GM18858 (cell line): ENCODE data around the gene GSTO1.
"Not testable (repeated sequence)": the region's sequence is repeated elsewhere in the genome, so short reads cannot be mapped to it uniquely, and the experiment has no call there.

ENCODE experiments used
- ATAC-seq: cut with Tn5 transposase; IDR thresholded peaks from one replicate; pipeline ENCODE4 v1.9.1; 2021; ENCODE audit not compliant: unreplicated experiment

The GSTO1 gene

DNA sequence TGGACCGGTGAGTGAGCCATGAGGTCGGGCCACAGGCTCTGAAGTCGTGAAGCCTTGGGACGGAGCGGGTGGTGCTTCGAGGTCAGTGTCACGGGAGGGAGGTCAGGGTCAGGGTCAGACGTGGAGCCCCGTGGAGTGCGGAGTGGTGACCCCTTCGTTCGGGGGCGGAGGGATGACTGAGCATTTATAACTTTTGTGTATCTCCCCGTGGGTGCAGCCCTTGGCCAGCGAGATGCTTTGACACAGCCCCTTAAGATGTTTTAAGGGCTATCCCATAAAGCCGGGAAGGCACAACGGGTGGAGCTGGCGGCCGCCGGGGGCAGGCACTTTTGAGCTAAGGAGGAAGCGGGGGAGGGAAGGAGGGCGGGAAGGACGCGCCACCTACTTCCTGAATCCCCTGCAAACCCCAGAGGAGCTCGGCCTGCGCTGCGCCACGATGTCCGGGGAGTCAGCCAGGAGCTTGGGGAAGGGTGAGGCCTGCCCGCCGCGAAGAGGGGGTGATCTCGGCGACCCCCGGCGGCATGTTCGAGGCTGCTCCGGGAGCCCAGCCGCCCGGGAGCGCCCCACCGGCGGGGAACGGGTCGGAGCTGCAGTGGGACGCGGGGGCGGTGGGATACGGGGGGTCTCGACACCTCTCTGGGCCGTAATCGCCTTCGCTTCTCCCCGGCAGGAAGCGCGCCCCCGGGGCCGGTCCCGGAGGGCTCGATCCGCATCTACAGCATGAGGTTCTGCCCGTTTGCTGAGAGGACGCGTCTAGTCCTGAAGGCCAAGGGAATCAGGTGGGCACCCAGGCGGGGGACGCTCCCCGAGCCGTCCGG lies at the start of gene GSTO1:
GSTO1 (plus strand) TSS at position 400 of the 818 bp plus-strand sequence; CDS start at position 437, 37 bp downstream.
- ATAC-seq, result no peak

DNA sequence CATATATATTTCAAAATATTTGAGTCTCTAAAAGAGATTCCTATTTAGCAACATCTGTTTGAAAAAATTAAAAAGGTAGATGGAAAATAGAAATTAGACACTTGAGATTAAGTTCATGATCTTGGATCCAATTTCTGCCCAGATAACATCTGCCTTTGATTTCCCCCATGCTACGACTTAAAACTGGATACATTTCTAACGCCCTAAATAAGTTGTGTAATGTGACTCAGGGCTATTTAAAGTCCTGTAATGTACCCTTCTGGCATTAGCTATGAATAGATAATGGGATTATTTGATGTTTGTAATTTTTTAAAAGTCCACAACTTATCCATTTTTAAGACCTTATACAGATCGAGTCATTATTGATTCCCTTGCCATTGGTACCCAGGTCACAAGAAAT lies 46.0 kb upstream of the GSTO1 start:
- ATAC-seq, result no peak

DNA sequence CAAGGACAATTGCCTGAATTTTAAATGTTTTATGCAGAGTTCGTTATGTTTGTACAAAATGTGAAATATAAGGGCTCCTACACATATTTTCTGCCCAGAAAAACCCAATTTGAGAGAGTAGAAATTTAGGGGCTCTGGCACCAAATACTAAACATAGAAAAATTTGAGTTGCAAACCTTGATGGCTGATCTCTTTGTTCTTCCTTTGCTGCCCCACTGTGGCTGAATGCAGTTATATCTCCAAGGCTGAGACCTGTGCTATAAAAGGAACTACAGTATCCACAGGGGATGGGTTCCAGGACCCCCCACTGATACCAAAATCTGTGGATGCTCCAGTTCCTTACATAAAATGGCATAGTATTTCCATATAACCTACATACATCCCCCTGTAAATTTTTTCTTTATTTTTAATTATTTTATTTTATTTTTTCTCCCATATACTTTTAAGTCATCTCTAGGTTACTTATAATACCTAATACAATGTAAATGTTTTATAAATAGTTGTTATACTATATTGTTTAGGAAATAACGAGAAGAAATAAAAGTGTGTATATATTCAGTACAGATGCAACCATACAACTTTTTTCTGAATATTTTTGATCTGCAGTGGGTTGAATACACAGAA lies 45.0 kb upstream of the GSTO1 start:
- ATAC-seq, result no peak

DNA sequence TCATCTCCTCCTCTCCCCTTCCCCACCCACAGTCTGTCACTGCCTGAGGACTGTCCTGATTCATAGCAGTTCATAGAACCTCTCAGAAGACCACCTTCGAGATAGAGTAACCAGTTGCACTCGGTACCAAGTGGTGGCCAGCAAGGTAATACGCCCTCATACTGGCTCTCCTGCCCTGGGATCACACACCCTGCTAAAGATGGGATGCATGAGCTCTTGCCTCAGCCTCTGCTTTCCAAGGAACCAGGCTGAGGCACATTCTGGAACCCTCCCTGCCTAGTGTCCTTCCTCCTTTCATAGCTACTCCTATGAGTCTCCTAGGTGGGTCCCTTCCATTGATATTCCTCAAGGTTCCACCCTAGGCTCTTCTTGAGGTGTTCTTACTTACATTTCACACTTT lies 38.1 kb upstream of the GSTO1 start:
- no peak for ATAC-seq

DNA sequence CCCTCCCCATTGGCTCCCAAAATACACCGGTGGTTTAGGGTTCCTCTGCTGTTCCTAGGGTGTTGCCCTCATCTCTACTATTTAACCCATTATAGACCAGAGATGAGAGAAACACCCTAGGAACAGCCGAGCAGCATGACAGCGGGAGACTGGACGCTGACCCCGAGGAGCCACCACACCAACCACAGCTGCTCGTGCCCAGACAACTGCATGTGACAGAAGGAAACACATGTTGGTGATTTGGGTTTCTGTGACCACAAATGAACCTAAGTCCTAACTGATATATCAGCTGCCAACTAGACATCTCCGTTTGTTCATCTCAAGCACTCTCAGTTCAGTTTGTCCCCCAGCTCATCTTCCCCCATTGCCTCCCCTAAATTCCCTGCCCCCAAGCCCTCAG lies 35.9 kb upstream of the GSTO1 start:
- no peak for ATAC-seq

DNA sequence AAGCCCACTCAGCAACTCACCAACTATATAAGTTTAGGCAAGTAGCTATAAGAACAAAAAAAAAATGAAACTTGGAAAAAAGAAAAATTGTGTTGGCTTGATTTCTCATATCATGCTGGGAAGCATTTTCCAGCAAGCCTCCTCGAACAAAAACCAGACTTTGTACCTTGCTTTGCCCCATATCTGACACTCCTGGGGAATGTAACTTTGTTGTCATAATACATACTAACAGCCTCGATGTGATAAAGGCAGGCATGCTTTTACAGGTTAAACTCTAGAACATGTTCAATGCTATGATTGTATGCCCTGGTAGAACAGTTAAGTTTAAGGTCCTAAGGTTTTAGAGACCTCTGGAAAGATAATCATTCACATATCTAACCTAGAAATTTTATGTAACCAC lies 34.2 kb upstream of the GSTO1 start:
- no peak for ATAC-seq

DNA sequence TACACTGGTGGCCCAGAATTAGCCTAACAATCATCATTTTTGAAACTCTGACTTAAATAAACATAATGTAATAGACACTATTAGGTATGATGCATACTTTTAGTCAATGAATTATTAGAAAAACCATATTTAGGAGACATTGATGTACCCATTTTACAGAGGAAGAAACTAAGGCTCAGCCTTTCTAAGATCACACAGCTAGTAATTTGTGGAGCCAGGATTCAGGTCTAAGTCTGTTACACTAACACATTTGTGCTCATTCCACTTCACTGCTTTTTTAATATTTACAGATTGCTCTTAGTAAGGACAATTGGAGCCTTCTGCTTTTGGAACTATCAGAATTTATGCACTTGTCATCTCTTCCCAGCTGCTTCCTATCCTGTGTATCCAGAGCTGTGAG lies 31.4 kb upstream of the GSTO1 start:
- ATAC-seq, result no peak

DNA sequence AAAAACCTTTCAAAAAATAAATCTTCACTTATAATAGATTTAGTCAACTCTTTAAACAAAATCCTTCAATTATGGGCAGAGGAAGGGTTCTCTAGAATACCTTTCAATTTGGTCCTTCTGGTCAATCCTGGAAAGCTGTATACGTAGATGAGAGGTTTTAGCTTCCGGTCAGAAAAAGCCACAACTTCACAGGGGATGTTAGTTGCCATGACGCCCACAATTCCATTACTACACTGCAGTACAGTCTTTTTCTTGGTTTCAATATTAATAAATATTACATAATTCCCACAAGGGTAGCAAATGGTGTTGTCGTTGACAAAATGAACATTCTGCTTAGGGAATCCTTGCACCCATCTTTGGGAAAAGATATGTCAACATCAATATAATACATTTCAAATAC lies 24.2 kb upstream of the GSTO1 start:
- no peak for ATAC-seq

DNA sequence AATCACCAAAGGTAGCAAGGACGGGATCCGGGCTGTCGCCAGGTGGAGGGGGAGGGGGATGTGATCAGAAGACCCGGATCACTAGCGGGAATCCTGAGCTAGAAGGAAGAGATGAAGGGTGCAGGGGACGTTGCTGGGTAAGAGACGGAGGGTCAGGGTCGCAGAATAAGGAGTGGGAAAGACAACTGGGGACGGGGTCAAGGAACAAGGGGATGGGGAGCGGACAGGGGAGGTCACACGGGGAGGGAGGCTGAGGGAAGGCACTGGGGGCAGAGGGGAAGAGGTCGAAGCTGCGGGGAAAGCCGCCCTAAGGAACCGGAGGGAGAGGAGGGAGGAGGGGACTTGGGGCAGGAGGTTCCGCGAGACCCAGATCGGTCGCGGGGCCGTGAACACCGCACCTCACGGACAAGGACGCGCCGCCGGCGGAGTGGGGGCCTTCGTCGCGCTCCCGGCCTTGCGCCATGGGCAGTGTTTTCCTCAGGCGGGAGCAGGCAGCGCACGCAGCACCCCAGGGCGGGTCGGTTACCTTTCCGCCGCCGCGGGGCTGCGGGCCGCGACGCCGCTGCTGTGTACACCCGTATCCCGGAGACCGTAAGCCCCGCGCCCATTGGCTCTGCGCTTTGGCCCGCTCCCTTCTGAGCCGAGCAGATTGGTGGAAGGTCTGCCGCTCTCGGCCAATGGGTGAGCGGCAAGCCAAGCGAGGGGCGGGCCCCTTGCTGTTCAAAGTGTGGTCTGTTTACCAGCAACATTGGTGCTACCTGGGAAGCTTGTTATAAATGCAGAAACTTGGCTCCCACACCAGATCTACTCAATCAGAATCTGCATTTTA lies 22.7 kb upstream of the GSTO1 start, which contains the start of gene CFAP43:
CFAP43 (minus strand) TSS at position 581 of the 829 bp plus-strand sequence; CDS start at position 463, 118 bp downstream.
- peak; percentile 100 for ATAC-seq

DNA sequence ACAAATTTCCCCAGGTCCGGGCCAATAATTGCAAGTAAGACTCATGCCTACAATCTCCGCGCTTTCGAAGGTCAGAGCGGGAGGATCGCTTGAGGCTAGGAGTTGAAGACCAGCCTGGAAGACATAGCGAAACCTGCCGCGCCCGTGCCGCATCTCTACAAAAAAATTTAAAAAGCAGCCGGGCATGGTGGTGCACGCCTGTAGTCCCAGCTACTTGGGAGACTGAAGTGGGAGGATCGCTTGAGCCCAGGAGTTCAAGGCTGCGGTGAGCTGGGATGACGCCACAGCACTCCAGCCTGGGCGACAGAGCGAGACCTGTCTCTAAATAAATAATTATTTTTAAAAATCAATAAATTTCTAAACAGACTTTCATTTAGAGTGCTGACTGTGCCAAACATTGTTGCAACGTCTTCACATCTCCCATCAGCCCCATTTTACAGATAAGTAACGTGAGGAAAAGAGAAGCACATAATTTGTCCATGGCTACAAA lies 22.0 kb upstream of the GSTO1 start:
- ATAC-seq, result no peak

DNA sequence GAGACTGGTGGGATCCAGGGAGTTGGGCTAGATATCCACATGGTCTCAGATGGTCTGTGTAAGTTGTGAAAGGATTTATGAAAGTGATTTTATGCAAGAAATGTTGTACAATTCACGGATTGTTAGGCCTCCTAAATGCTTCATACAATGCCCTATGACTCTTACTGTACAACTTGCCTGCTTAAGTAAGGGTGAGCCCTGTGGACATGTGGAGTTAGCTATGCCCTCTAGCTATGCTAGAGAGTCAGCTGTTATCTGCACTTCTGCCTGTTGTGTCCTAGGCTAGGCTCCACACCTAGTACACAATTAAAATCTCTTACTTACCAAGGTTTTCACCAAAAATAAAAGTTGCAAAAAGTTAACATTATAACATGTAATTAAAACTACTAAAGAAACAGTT lies 20.9 kb upstream of the GSTO1 start:
- no peak for ATAC-seq

DNA sequence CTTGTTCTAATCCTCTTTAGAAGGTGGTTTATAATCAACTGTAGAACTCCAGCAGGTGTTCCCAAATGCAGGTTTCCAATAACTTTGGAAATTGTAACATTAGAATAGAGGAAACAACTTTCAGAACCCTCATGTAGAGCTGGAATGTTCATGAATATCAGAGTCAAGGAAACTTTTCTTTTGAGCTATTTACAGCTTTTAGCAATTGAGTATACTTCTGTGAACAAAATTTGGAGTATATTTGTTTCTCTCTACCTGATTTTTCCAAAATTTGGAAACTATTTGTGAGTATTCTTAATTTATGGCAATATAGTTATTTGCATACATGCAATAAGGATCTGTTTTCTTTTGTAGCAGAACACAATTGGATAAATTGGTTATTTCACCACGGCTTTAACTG lies 19.8 kb upstream of the GSTO1 start:
- no peak for ATAC-seq

DNA sequence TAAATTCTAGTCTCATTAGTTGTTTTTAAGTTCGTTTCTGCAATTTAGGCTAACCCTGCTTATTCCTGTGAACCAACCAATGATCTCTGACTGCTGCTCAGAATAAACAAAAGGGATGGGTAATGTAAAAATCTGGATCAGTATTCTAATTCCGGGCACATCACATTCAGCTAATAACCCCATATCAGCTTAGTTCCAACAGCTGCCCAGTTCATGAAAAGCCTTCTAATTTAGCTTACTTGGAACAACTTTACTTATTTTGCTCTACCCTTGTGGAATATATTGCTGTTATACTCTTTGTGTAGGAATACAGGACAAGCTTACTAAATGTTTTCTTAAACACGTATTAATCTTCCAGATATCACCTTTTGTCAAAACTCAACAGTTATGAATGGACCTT lies 18.9 kb upstream of the GSTO1 start:
- ATAC-seq, result no peak

DNA sequence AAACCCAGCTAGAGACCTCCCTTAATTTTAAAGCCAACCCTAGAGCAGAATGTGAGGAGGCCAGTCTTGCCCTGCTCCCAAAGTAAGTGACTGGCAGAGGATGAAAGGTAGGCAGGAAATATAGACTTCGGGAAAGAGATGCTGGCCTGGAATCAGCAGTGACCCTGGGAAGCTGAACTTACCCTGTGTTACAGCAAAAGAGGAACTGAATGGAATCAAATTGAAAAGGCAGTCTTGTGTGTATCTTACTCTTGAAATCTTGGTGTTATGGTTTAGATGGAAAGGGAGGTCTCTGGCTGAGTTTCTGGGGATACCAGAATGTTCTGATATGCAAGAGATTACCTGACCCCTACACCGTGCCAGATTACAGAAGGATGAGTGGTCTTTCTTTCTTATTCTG lies 14.6 kb upstream of the GSTO1 start:
- ATAC-seq, result no peak

DNA sequence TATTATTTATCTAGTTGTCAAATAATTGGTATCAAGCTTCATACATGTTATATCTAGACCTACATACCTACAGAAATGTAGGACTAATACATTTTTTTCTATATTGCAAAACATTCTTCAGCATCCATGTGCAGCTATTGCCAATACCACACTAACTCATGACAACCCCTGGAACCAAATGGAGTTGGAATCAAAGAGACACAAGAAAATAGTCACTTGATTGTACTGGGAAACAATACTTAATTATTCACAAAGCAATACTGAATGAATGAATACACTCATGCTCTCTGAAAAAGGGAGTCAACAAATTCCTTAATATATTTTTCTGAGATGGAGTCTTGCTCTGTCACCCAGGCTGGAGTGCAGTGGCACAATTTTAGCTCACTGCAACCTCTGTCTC lies 12.1 kb upstream of the GSTO1 start:
- ATAC-seq, result no peak

DNA sequence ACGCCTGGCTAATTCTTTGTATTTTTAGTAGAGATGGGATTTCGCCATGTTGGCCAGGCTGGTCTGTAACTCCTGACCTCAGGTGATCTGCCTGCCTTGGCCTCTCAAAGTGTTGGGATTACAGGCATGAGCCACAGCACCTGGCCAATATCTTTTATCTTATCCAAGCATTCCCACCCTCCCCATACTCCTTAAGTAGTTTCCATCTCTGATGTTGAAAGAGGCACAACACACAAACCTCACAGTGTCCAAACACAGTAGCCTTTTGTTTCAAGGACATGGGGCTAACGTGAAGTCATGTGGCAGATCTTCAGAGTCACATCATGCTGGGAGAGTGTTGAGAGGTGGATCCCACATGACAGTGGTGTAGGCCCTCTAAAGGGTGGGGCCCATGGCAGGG lies 11.7 kb upstream of the GSTO1 start:
- not testable (repeated sequence) for ATAC-seq

DNA sequence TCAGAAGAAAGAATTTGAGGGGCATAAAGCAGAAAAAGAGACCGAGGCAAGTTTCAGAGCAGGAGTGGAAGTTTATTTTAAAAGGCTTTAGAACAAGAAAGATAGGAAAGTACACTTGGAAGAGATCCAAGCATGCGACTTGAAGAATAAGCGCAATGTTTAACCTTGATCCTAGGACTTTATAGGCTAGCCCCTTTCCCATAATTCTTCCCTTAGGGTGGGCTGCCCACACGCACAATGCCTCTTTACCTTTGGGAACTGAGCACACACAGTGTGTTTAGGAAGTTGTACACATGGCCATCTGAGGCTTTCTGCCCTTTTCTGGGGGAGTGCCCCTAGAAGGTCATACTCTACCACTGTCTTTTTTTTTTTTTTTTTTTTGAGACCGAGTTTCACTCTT lies 11.2 kb upstream of the GSTO1 start:
- no peak for ATAC-seq

DNA sequence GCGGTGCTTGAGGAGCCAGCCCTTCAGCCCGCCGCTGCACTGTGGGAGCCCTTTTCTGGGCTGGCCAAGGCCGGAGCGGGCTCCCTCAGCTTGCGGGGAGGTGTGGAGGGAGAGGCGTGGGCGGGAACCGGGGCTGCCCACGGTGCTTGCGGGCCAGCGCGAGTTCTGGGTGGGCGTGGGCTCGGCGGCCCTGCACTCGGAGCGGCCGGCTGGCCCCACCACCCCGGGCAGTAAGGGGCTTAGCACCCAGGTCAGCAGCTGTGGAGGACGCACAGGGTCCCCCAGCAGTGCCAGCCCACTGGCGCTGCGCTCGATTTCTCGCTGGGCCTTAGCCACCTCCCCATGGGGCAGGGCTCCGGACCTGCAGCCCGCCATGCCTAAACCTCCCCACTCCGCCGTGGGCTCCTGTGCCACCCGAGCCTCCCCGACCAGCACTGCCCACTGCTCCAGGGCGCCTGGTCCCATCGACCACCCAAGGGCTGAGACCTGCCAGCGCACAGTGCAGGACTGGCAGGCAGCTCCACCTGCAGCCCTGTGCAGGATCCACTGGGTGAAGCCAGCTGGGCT lies 9.5 kb upstream of the GSTO1 start:
- no peak for ATAC-seq

DNA sequence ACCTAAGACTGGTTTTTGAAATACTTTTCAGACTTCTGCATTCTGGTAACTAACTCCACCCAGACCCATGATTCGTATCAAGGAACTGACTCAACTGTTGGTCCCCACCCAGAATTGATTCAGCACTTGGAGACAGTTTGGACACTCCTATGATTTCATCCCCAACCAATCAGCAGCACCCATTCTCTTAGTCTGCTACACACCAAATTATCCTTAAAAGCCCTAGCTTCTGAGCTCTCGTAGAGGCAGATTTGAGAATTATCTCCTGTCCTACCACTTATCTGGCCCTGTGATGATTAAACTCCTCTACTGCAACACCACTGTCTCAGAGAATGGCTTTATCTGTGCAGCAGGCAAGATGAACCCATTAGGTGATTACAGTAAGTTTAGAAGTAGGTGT lies 7.7 kb upstream of the GSTO1 start:
- ATAC-seq, result no peak

DNA sequence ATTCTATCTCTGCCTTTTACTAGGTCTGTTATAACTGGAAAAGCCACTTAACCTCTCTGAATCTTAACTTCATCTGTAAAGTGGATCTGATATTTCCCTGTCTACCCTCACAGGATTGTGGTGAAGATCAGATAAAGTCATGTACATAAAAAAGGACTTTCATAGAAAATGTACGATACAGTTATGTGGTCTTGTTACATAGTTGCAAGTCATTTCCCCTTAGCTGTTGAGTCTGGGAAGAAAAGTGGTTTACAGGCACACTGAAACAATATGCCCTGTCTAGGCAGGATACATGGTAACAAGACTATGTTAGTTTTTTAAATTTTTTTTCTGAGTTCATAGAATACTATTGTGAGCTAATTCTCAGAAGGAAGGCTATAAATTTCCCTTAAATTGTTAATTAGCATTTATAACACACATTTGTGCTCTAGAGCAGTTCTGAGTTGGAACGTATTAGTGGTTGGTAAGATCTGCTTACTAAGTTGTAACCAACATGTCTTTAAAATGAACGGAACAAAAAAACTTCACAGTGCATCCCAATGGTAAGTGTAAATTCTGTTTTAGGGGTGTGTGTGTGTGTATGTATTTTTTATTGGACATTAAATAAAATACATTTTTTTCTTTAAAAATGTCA lies 7.1 kb upstream of the GSTO1 start:
- no peak for ATAC-seq

DNA sequence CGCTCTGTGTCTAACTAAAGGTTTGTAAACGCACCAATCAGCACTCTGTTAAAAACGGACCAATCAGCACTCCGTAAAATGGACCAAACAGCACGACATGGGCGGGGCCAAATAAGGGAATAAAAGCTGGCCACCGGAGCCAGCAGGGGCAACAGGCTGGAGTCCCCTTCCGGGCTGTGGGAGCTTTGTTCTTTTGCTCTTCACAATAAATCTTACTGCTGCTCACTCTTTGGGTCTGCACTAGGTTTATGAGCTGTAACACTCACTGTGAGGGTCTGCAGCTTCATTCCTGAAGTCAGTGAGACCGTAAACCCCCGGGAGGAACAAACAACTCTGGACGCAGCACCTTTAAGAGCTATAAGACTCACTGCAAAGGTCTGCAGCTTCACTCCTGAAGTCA lies 5.8 kb upstream of the GSTO1 start:
- not testable (repeated sequence) for ATAC-seq
